Natural killer cell treated with Interleukin-12 subunit alpha and Interleukin-12 subunit beta and Interleukin-15 and Interleukin-18, amount 100 ng/mL, for 72 hours (primary cell): ENCODE results near the gene STRIP1. TPM values are rescaled to one million over a fixed set of nuclear protein-coding genes. Genes with fewer than 3 reads are reported as not detected.

Source experiments
- ATAC-seq, 2 donors: fragments of 150-1000 bp; cut with Tn5 transposase in 1 of 2; sonication (Bioruptor Pico), chemical (Tn5 transposase) in 1 of 2; 2 replicates each; pipeline ENCODE4 v1.10.0; 2021
- DNase-seq: peaks from one replicate; pipeline ENCODE4 v3.0.0; 2022; ENCODE audit warnings: low spot score
- H3K27ac Mint-ChIP-seq, 2 donors: 1 replicate in 1 of 2; 2 replicates in 1 of 2; pipeline ENCODE4 v1.8.0; 2022; ENCODE audit warnings: mixed read lengths in 2 of 2, mild to moderate bottlenecking in 1 of 2, moderate library complexity in 1 of 2
- H3K27me3 Mint-ChIP-seq, 2 donors: 1 replicate in 1 of 2; 2 replicates in 1 of 2; pipeline ENCODE4 v1.8.0; 2022; ENCODE audit warnings: mixed read lengths in 2 of 2
- H3K36me3 Mint-ChIP-seq: one replicate; pipeline ENCODE4 v1.8.0; 2022; ENCODE audit warnings: mixed read lengths
- H3K4me1 Mint-ChIP-seq, 2 donors: 1 replicate in 1 of 2; 2 replicates in 1 of 2; pipeline ENCODE4 v1.8.0; 2022; ENCODE audit warnings: low read depth in 2 of 2, mixed read lengths in 2 of 2, mild to moderate bottlenecking in 1 of 2
- H3K4me3 Mint-ChIP-seq: one replicate; pipeline ENCODE4 v1.8.0; 2022; ENCODE audit warnings: mixed read lengths
- H3K9me3 Mint-ChIP-seq: 2 replicates; pipeline ENCODE4 v1.8.0; 2022; ENCODE audit warnings: mixed read lengths
- total RNA-seq, 2 donors: library from RNA; stranded (reverse); gene quantifications; one replicate each; pipeline ENCODE4 v1.2.3, GENCODE V29; 2022

STRIP1 gene, protein sequence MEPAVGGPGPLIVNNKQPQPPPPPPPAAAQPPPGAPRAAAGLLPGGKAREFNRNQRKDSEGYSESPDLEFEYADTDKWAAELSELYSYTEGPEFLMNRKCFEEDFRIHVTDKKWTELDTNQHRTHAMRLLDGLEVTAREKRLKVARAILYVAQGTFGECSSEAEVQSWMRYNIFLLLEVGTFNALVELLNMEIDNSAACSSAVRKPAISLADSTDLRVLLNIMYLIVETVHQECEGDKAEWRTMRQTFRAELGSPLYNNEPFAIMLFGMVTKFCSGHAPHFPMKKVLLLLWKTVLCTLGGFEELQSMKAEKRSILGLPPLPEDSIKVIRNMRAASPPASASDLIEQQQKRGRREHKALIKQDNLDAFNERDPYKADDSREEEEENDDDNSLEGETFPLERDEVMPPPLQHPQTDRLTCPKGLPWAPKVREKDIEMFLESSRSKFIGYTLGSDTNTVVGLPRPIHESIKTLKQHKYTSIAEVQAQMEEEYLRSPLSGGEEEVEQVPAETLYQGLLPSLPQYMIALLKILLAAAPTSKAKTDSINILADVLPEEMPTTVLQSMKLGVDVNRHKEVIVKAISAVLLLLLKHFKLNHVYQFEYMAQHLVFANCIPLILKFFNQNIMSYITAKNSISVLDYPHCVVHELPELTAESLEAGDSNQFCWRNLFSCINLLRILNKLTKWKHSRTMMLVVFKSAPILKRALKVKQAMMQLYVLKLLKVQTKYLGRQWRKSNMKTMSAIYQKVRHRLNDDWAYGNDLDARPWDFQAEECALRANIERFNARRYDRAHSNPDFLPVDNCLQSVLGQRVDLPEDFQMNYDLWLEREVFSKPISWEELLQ
- total RNA-seq, result 10 to 100 TPM; 38.9 to 57.0 TPM

DNA sequence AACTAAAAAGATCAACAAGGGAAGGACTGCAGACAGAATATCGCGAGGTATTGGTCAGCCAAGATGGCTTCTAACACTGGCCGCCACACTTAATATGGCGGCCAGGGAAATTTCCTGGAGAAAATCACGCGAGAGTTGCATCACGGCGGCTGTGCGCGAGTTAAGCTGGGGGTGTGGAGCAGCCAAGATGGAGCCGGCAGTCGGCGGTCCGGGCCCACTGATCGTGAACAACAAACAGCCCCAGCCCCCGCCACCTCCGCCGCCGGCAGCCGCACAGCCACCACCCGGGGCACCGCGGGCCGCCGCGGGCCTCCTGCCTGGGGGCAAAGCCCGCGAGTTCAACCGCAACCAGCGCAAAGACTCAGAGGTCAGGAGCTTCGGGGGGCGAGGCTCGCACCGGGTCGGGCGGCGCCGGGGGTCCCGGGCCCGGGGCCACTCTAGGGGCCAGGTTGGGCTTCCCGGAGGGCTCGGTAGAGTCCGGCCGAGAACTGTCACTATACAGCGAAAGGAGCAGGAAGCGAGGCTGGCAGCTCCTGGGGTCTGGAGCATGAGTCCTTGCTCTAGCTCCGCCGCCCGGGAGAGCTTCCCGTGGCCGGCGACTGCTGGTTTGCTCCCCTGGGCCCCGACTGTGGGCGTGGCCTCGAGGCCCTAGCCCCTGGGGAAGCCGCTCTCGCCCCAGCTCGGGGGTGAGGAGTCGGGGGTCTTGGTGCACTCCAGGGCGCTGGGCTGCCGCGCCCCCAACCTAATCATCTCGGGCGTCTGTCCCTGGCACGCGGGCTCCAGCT, at the start of gene STRIP1:
STRIP1 (plus strand) TSS at position 174 of the 785 bp plus-strand sequence; CDS start at position 188, 14 bp downstream.
- DNase-seq (peak; percentile 92), ATAC-seq (peak; percentile 95 to 97)
- Mint-ChIP-seq H3K27ac (peak within 1 kb of the TSS; percentile 78 to 91), H3K4me3 (peak within 1 kb of the TSS; percentile 78), H3K36me3 (no peaks in the 10 kb centered on the region), H3K9me3 (no peaks in the 10 kb centered on the region), H3K27me3 (no peaks in the 10 kb centered on the region), H3K4me1 (peaks cover 36 to 44% of the 10 kb centered on the region in 2 donors)

DNA sequence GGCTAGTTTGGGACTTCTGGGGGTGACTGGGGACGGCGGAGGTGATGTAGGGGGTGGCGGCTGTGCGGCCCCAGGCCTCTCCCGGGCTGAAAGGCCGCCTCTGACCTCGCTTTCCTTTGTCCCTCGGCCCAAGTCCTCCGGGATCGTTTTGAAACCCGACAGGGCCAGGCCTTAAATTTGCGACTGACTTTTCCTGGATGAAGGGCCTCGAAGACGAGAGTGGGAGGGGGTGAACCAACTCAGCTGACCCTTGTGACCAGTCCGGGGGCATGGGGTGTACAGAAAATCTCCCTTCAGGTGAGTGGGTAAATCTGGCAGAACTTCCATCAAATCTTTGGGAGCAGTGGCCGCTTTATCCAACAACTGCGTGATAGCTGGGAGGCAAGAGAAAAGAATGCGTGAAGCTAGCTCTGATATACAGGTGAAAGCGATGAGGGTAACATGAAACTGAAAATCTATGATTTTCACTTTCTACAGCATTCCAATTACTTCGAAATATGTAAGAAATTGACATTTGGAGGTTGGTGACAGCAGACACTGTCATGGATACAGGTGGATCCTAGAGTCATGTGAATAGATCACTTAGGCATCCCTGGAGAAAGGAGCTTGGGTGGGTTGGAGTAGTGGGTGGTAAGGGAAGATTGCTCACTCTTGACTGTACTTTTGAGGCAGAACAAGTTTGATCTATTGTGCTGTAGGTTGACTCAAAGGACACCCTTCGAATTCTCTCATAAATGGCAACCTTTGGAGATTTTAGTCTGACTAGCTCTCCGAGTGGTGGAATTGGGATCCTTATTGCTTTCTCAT, 49.0 kb upstream of the STRIP1 start:
- ATAC-seq (no peak), DNase-seq (no peak)
- peaks cover 30 to 34% of the 10 kb centered on the region in 2 donors for H3K4me1 Mint-ChIP-seq
- H3K36me3 Mint-ChIP-seq, result no peaks in the 10 kb centered on the region
- peak overlapping the region; percentile 90 to 94 for H3K27ac Mint-ChIP-seq
- H3K9me3 Mint-ChIP-seq, result no peaks in the 10 kb centered on the region
- H3K27me3 Mint-ChIP-seq, result peaks cover 0 to 3% of the 10 kb centered on the region in 2 donors
- H3K4me3 Mint-ChIP-seq, result peak overlapping the region; percentile 94

DNA sequence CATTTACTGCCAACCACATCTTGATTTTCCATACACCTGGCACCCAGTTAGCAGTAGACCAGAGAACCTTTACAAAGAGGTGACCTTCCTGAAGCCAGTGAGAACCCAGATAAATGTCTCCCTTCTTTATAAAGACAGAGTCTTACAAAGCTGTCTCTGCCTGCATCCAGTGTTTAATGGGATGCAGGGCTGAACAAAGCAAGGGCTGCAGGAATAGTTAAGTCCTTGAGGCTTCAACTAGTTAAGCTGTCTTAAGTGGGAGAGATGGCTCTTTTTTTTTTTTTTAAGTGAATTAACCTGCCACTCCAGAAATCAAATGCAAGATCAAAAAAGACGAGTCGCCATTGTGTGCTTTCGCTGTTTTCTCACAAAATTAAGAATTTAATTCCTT, 48.4 kb upstream of the STRIP1 start:
- H3K4me1 Mint-ChIP-seq, result peaks cover 33 to 34% of the 10 kb centered on the region in 2 donors
- peak overlapping the region; percentile 94 for H3K4me3 Mint-ChIP-seq
- DNase-seq, result no peak
- H3K27ac Mint-ChIP-seq, result peak overlapping the region; percentile 90 to 94
- no peak for ATAC-seq
- H3K9me3 Mint-ChIP-seq, result no peaks in the 10 kb centered on the region
- peaks cover 0 to 1% of the 10 kb centered on the region in 2 donors for H3K27me3 Mint-ChIP-seq
- no peaks in the 10 kb centered on the region for H3K36me3 Mint-ChIP-seq

DNA sequence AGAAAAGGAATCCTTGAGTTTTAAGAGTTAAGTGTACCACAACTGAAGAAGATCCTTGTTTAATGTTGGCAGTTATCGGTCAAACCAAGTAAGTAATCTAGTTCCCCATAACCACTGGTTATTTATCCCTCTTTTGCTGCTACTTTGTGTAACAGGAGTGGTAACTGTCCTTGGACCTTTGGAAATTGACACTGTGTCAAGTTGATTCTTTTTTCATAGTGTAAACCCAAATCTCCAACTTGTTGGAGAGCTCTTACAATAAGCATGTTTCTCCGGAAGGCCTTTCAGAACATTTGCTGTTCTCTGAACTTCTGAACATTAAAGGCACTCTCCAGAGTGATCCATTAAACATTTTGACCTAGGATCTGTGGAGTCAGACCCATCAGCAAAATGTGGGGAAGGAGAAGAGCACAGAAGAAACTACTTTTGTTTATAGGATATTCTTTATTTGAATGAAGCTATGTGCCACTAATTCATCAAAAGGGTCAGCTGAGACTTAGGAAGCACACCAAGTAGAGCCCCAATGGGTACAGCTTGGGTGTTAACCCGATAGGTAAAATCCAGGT, 46.0 kb upstream of the STRIP1 start:
- no peak overlapping the region for H3K4me3 Mint-ChIP-seq
- no peaks in the 10 kb centered on the region for H3K27me3 Mint-ChIP-seq
- no peak for ATAC-seq

DNA sequence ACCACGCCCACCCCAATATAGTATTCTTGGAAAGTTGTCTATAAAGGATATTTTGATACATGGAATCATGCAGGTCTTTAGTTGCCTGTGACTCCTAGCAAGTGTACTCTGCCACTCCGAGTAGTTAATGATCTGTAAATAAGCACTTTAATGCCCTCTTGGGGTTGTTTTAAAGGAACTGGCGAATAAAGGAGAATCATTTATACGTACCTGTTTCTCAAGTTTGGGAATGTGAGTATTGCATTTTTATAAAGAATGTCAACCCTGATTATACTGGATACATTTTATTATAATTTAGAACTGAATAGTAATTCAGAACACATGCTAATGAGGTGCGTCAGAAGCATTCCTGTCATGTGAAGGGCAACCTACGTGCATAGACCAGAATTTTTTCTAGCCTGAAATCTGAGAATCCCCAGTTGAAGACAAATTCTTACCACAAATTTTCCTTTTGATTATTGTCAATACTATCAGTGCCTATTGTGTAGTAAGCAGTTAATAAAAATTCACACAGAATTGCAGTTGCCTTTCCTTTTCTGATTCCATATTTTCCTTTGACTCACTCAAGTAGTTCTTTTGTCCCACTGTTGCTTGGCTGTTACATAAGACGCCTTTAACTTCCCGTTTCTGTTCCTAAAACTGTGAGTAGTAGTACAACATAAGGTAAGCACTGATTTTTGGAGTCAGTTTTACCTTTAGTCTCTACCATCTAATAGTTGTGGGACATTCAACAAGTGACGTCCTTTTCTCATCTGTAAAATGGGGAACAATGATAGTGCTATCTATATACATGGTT, 44.7 kb upstream of the STRIP1 start:
- H3K27ac Mint-ChIP-seq, result no peak overlapping the region
- H3K36me3 Mint-ChIP-seq, result no peaks in the 10 kb centered on the region
- no peak overlapping the region for H3K4me3 Mint-ChIP-seq
- no peak for DNase-seq
- no peak for ATAC-seq
- no peaks in the 10 kb centered on the region for H3K27me3 Mint-ChIP-seq
- H3K4me1 Mint-ChIP-seq, result peaks cover 37 to 42% of the 10 kb centered on the region in 2 donors
- no peaks in the 10 kb centered on the region for H3K9me3 Mint-ChIP-seq

More for the DNA sequence above, 46.0 kb upstream of the STRIP1 start:
- no peak for DNase-seq
- Mint-ChIP-seq H3K36me3 (no peaks in the 10 kb centered on the region), H3K4me1 (peaks cover 34 to 39% of the 10 kb centered on the region in 2 donors), H3K27ac (no peak overlapping the region), H3K9me3 (no peaks in the 10 kb centered on the region)

DNA sequence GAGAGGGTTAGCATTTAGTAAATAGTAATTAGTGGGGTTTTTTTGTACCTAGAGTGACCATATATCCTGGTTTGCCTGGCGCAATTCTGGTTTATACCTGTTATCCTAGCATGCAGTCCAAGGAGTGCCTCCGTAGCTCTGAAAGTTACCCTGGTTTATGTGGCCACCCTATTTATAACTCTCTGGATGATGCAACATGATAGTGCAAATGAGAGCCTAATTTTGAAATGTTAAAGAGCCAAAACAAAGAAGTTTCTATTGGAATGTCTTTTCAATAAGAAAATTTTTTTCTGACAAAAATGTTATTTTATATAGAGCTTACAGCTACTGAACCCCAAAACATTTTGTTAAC, 44.1 kb upstream of the STRIP1 start:
- Mint-ChIP-seq H3K4me1 (peaks cover 35 to 40% of the 10 kb centered on the region in 2 donors), H3K27me3 (no peaks in the 10 kb centered on the region), H3K36me3 (no peaks in the 10 kb centered on the region), H3K9me3 (no peaks in the 10 kb centered on the region), H3K27ac (no peak overlapping the region), H3K4me3 (no peak overlapping the region)
- DNase-seq (no peak), ATAC-seq (no peak)

DNA sequence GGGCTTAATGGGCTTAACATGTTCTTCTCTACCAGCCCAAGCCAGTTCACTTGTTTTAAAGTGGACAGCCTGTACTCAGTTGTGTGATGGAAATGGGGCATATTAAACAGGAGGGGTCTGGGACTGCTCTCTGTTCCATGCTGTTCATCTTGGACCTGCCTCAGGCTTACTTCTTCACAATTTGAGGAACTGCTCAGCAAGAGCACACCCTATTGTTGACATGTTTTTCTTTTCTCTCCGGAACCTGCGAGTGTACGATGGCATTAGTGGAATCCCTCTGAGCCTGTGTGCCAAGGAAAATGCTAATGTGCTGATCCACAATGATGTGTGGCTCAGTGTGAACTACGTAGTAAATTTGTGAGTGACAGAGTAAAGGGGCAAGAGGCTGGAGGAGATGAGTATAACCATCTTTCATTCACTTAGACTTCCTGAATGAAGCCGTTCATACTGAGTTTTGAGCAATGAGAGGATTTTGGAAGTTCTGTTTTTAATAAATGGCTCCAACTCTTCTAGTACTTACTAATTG, 43.0 kb upstream of the STRIP1 start:
- H3K9me3 Mint-ChIP-seq, result no peaks in the 10 kb centered on the region

DNA sequence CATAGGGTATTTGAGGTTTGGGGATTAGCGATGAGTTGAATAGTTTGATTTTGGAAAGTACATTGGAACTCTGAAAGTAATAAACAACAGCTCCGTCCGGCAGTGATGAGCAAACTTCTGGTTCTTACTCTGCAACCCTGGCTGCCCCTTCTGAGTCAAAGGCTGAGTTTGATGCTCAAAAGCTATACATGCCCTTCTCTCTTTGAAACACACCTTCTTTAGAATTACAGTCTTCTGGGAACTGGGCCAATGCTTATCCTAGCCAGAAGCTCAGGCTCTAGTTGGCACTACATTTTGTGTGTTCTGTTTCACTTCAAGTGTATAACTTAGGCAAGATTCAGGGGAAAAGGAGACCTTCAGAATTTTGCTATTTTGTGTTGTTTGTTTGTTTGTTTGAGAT, 40.5 kb upstream of the STRIP1 start:
- peak in 1 of 2 donors; percentile 49 for ATAC-seq

More for the DNA sequence above, 43.0 kb upstream of the STRIP1 start:
- Mint-ChIP-seq H3K27ac (peak overlapping the region in 1 of 2 donors; percentile 53), H3K4me1 (peaks cover 26 to 29% of the 10 kb centered on the region in 2 donors), H3K36me3 (no peaks in the 10 kb centered on the region), H3K27me3 (no peaks in the 10 kb centered on the region), H3K4me3 (no peak overlapping the region)
- DNase-seq, result no peak
- ATAC-seq, result no peak

DNA sequence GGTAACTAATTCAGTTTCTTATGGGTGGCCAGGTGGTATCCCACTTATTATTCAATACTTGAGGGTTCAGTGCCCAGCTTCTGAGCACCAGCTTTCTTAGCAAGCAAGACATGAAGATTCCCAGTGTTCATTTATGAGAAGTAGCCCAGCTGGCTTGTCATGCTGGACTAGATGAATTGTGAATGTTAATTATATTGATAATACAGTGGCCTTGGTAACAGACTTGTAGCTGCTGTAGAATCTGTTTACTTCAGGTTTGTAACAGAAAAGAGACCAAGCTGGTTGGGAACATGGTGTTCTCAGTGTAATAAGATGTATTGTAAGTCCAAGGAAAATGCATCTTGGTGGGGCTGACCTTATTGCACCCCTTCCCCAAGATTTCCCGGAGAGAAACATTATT, 39.8 kb upstream of the STRIP1 start:
- DNase-seq (no peak), ATAC-seq (no peak)
- no peaks in the 10 kb centered on the region for H3K27me3 Mint-ChIP-seq
- H3K4me3 Mint-ChIP-seq, result no peak overlapping the region
- peaks cover 12 to 18% of the 10 kb centered on the region in 2 donors for H3K4me1 Mint-ChIP-seq
- H3K9me3 Mint-ChIP-seq, result no peaks in the 10 kb centered on the region
- no peaks in the 10 kb centered on the region for H3K36me3 Mint-ChIP-seq
- no peak overlapping the region for H3K27ac Mint-ChIP-seq

More for the DNA sequence above, 40.5 kb upstream of the STRIP1 start:
- no peaks in the 10 kb centered on the region for H3K36me3 Mint-ChIP-seq
- H3K27ac Mint-ChIP-seq, result no peak overlapping the region
- peaks cover 12 to 20% of the 10 kb centered on the region in 2 donors for H3K4me1 Mint-ChIP-seq
- DNase-seq, result no peak
- H3K27me3 Mint-ChIP-seq, result no peaks in the 10 kb centered on the region
- H3K4me3 Mint-ChIP-seq, result no peak overlapping the region
- no peaks in the 10 kb centered on the region for H3K9me3 Mint-ChIP-seq

DNA sequence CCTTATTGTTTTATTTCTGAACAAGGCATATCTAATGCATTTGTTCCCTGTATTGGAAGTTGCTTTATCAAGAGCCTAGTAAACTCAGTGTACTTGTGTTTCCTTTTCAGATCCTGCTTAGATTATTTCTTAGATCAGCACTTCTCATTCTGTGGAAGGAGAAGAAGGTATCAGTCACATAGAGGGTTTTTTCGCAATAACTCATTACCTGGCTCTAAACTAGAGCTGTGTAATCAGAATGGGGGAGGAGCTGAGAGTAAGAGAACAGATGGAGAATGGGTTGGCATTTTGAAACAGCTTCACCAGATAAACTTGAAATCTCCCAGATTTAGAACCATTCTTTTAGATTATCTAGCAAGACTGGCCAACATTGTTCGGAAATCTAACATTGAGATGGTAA, 38.9 kb upstream of the STRIP1 start:
- H3K27me3 Mint-ChIP-seq, result no peaks in the 10 kb centered on the region
- no peak overlapping the region for H3K4me3 Mint-ChIP-seq
- ATAC-seq (no peak), DNase-seq (no peak)
- H3K9me3 Mint-ChIP-seq, result no peaks in the 10 kb centered on the region
- peaks cover 12 to 15% of the 10 kb centered on the region in 2 donors for H3K4me1 Mint-ChIP-seq
- no peaks in the 10 kb centered on the region for H3K36me3 Mint-ChIP-seq
- no peak overlapping the region for H3K27ac Mint-ChIP-seq

DNA sequence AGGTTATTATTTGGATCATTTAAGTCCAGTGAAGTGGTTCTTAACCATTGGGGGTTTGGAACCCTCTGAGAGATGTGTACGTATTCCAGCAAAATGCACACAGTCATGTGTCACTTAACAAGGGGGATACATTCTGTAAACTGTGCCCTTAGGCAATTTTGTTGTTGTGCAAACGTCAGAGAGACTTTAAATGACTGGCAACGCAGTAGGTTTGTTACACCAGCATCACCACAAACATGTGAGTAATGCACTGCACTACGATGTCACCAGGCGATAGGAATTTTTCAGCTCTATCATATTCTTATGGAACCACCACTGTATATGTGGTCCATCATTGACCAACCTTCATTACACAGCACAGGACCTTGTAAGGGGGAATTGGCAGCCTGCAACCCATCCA, 37.9 kb upstream of the STRIP1 start:
- DNase-seq (no peak), ATAC-seq (no peak)
- H3K4me1 Mint-ChIP-seq, result peaks cover 10 to 12% of the 10 kb centered on the region in 2 donors
- H3K36me3 Mint-ChIP-seq, result no peaks in the 10 kb centered on the region
- no peak overlapping the region for H3K4me3 Mint-ChIP-seq
- H3K27ac Mint-ChIP-seq, result no peak overlapping the region
- H3K27me3 Mint-ChIP-seq, result no peaks in the 10 kb centered on the region
- no peaks in the 10 kb centered on the region for H3K9me3 Mint-ChIP-seq
